H1 (cell line): Measurements from ENCODE around the gene OXER1. TPM values are rescaled to one million over a fixed set of nuclear protein-coding genes. Genes with fewer than 3 reads are reported as not detected.
A peak's percentile ranks its signal among the peaks of the same experiment; 100 is the strongest.

Source experiments
- CTCF ChIA-PET: fragments of 300-600 bp; sonication (Branson Sonifier 250); formaldehyde crosslinking; loops from one replicate; lab custom pipeline; 2021; ENCODE audit not compliant: partially characterized antibody; lab: Charles Lee
- POLR2A ChIA-PET: fragments of 300-600 bp; sonication (Branson Sonifier 250); formaldehyde crosslinking; loops from one replicate; lab custom pipeline; 2021; ENCODE audit warnings: inconsistent platforms; ENCODE audit not compliant: partially characterized antibody; lab: Charles Lee
- DNase-seq, 2 experiments: peaks; one replicate each; pipeline versions ENCODE4 v3.0.0 to v3.0.0-alpha.2; 2010 to 2022; ENCODE audit warnings: low spot score in 2 of 2, low read depth in 1 of 2, mixed read lengths in 1 of 2
- FAIRE-seq: peaks from 2 replicates; lab custom pipeline; 2011; peaks lifted over from hg19 to GRCh38; lab: Jason Lieb, UNC
- H2AFZ ChIP-seq: 2 replicates; pipeline ENCODE4 v1.8.1; 2012; ENCODE audit warnings: low read length, inconsistent platforms
- H2AK5ac ChIP-seq: 2 replicates; pipeline ENCODE4 v1.6.1; 2013; ENCODE audit warnings: low read depth, low read length
- H2BK120ac ChIP-seq: replicated peaks from 2 replicates; pipeline ENCODE3; 2013; ENCODE audit warnings: low read depth, low read length, inconsistent platforms
- H2BK12ac ChIP-seq: 2 replicates; pipeline ENCODE4 v1.6.1; 2013; ENCODE audit warnings: low read depth, low read length
- H2BK15ac ChIP-seq: 2 replicates; pipeline ENCODE4 v1.6.1; 2013; ENCODE audit warnings: low read length
- H2BK20ac ChIP-seq: 2 replicates; pipeline ENCODE4 v1.6.1; 2013; ENCODE audit warnings: low read length
- H2BK5ac ChIP-seq: 2 replicates; pipeline ENCODE4 v1.6.1; 2013; ENCODE audit warnings: low read depth, low read length
- H3K14ac ChIP-seq: 2 replicates; pipeline ENCODE4 v1.6.1; 2013; ENCODE audit warnings: inconsistent platforms; ENCODE audit not compliant: insufficient read length
- H3K18ac ChIP-seq: 2 replicates; pipeline ENCODE4 v1.6.1; 2013; ENCODE audit warnings: low read length; ENCODE audit errors: extremely low read depth
- H3K23ac ChIP-seq: 2 replicates; pipeline ENCODE4 v1.6.1; 2013; ENCODE audit warnings: inconsistent platforms; ENCODE audit not compliant: insufficient read length
- H3K23me2 ChIP-seq: 2 replicates; pipeline ENCODE4 v1.6.1; 2013; ENCODE audit warnings: low read depth, low read length
- H3K27ac ChIP-seq: 2 replicates; pipeline ENCODE4 v1.6.1; 2011; ENCODE audit warnings: low read depth, low read length, inconsistent platforms
- H3K27me3 ChIP-seq, 4 experiments: replicated peaks in 1 of 4; 1 replicate in 1 of 4; 2 replicates in 3 of 4; pipeline versions ENCODE4 v1.6.1 to v1.8.1; 2011 to 2013; ENCODE audit warnings: low read length in 3 of 4, mild to moderate bottlenecking in 3 of 4, inconsistent platforms in 2 of 4, mixed read lengths in 2 of 4, moderate library complexity in 1 of 4; ENCODE audit not compliant: control insufficient read depth in 3 of 4, insufficient read depth in 3 of 4; ENCODE audit errors: extremely low read depth in 1 of 4
- H3K36me3 ChIP-seq, 4 experiments: 2 replicates each; pipeline versions ENCODE4 v1.6.1 to v1.8.1; 2011 to 2013; ENCODE audit warnings: mild to moderate bottlenecking in 4 of 4, low read length in 3 of 4, moderate library complexity in 2 of 4, control low read depth in 1 of 4, inconsistent platforms in 1 of 4; ENCODE audit not compliant: insufficient read depth in 4 of 4, control insufficient read depth in 2 of 4
- H3K4ac ChIP-seq: replicated peaks from 2 replicates; pipeline ENCODE3; 2013; ENCODE audit warnings: low read length, low read depth, mixed read lengths, inconsistent platforms; ENCODE audit not compliant: insufficient read length
- H3K4me1 ChIP-seq, 4 experiments: replicated peaks in 1 of 4; 1 replicate in 1 of 4; 2 replicates in 3 of 4; pipeline versions ENCODE4 v1.6.1 to v1.8.1; 2011 to 2013; ENCODE audit warnings: low read length in 3 of 4, inconsistent platforms in 2 of 4, mixed read lengths in 1 of 4; ENCODE audit not compliant: insufficient read depth in 4 of 4, control insufficient read depth in 3 of 4
- H3K4me2 ChIP-seq, 2 experiments: 2 replicates each; pipeline versions ENCODE4 v1.6.1 to v1.8.1; 2011 to 2013; ENCODE audit warnings: low read depth in 2 of 2, low read length in 2 of 2, control low read depth in 1 of 2, inconsistent platforms in 1 of 2, mild to moderate bottlenecking in 1 of 2; ENCODE audit not compliant: insufficient read depth in 1 of 2
- H3K4me3 ChIP-seq, 4 experiments: fragments of 200-600, 300-600 bp in 1 of 4; sonication (generic), shearing (Covaris generic), sonication (Bioruptor Twin) in 1 of 4; 2 replicates each; pipeline versions ENCODE4 v1.5.1 to v1.8.1; 2011 to 2016; ENCODE audit warnings: low read length in 4 of 4, low read depth in 3 of 4, control low read depth in 2 of 4, inconsistent platforms in 2 of 4, mild to moderate bottlenecking in 2 of 4, mixed read lengths in 1 of 4, moderate library complexity in 1 of 4; ENCODE audit not compliant: insufficient read depth in 2 of 4; ENCODE audit errors: extremely low read depth in 1 of 4
- H3K56ac ChIP-seq: replicated peaks from 2 replicates; pipeline ENCODE3; 2013; ENCODE audit warnings: low read depth, mild to moderate bottlenecking, mixed read lengths, low read length, inconsistent platforms; ENCODE audit not compliant: insufficient read length
- H3K79me1 ChIP-seq: 2 replicates; pipeline ENCODE4 v1.6.1; 2013; ENCODE audit warnings: low read depth, low read length, control low read depth
- H3K79me2 ChIP-seq, 2 experiments: 2 replicates each; pipeline versions ENCODE4 v1.6.1 to v1.8.1; 2012 to 2013; ENCODE audit warnings: low read length in 2 of 2, mild to moderate bottlenecking in 2 of 2, inconsistent platforms in 1 of 2; ENCODE audit not compliant: insufficient read depth in 2 of 2, control insufficient read depth in 1 of 2
- H3K9ac ChIP-seq, 4 experiments: replicated peaks in 1 of 4; 1 replicate in 1 of 4; 2 replicates in 3 of 4; pipeline versions ENCODE4 v1.6.1 to v1.8.1; 2011 to 2013; ENCODE audit warnings: low read depth in 3 of 4, low read length in 3 of 4, control low read depth in 2 of 4, mild to moderate bottlenecking in 2 of 4, moderate library complexity in 2 of 4, inconsistent platforms in 1 of 4; ENCODE audit errors: extremely low read depth in 1 of 4
- H3K9me3 ChIP-seq, 2 experiments: 2 replicates each; pipeline versions ENCODE4 v1.6.1 to v1.8.1; 2012 to 2013; ENCODE audit warnings: mild to moderate bottlenecking in 2 of 2, moderate library complexity in 2 of 2, control low read depth in 1 of 2, inconsistent platforms in 1 of 2, low read depth in 1 of 2, low read length in 1 of 2, mixed read lengths in 1 of 2; ENCODE audit not compliant: insufficient read depth in 2 of 2
- H4K20me1 ChIP-seq, 2 experiments: replicated peaks in 1 of 2; 2 replicates each; pipeline versions ENCODE3 to v1.8.1; 2011 to 2013; ENCODE audit warnings: inconsistent platforms in 2 of 2, low read length in 2 of 2, mild to moderate bottlenecking in 1 of 2; ENCODE audit not compliant: insufficient read depth in 2 of 2, control insufficient read depth in 1 of 2
- H4K5ac ChIP-seq: 2 replicates; pipeline ENCODE4 v1.6.1; 2013; ENCODE audit warnings: low read length, low read depth, mixed read lengths, inconsistent platforms; ENCODE audit not compliant: insufficient read length
- H4K8ac ChIP-seq: 2 replicates; pipeline ENCODE4 v1.8.0; 2013; ENCODE audit warnings: mild to moderate bottlenecking, moderate library complexity, low read length, inconsistent platforms; ENCODE audit not compliant: insufficient read depth; ENCODE audit errors: extremely low read depth
- H4K91ac ChIP-seq: replicated peaks from 2 replicates; pipeline ENCODE3; 2013; ENCODE audit warnings: low read length, mixed read lengths, inconsistent platforms; ENCODE audit not compliant: insufficient read length
- BRCA1 ChIP-seq: IDR thresholded peaks from 2 replicates; pipeline ENCODE4 v1.6.1; 2012; ENCODE audit warnings: low read depth, low read length, improper control_type of control experiment
- FOSL1 ChIP-seq: IDR thresholded peaks from 2 replicates; pipeline ENCODE4 v1.6.1; 2011; ENCODE audit warnings: mild to moderate bottlenecking, low read depth, low read length, moderate library complexity; ENCODE audit not compliant: insufficient read depth
- JUN ChIP-seq: IDR thresholded peaks from 2 replicates; pipeline ENCODE4 v1.6.1; 2011; ENCODE audit warnings: low read depth, mild to moderate bottlenecking, improper control_type of control experiment, low read length
- NANOG ChIP-seq: IDR thresholded peaks from 2 replicates; pipeline ENCODE4 v1.6.1; 2011; ENCODE audit warnings: low read length, low read depth, mild to moderate bottlenecking, inconsistent platforms; ENCODE audit not compliant: insufficient read depth, poor library complexity, severe bottlenecking
- POLR2AphosphoS5 ChIP-seq: IDR thresholded peaks from 2 replicates; pipeline ENCODE4 v1.6.1; 2011; ENCODE audit warnings: low read depth, low read length
- RNF2 ChIP-seq: fragments of 200-900, 300-1000 bp; sonication (generic); IDR thresholded peaks from 2 replicates; pipeline ENCODE4 v1.7.1; 2016; ENCODE audit warnings: borderline replicate concordance, low read depth, mild to moderate bottlenecking, antibody characterized with exemption, low read length; ENCODE audit not compliant: poor library complexity, severe bottlenecking; ENCODE audit errors: missing control alignments
- YY1 ChIP-seq: IDR thresholded peaks from 2 replicates; pipeline ENCODE4 v1.6.1; 2011; ENCODE audit warnings: low read depth, mild to moderate bottlenecking, low read length
- WGBS, 2 experiments: shearing (Covaris generic) in 1 of 2; methylation state at CpG; one replicate each; pipeline versions ENCODE4 v1.1.6 to v1.1.7; 2013 to 2015; ENCODE audit warnings: low lambda C conversion rate in 2 of 2, mixed read lengths in 2 of 2, inconsistent platforms in 1 of 2, low coverage in 1 of 2, missing lambda C conversion rate in 1 of 2; ENCODE audit not compliant: insufficient replicate concordance in 2 of 2, insufficient coverage in 1 of 2, insufficient read length in 1 of 2; ENCODE audit errors: extremely low coverage in 1 of 2, missing lambda C conversion rate in 1 of 2; 5-methylcytosine and 5-hydroxymethylcytosine counted together
- polyA plus RNA-seq, 7 experiments: library from polyadenylated mRNA; depleted of rRNA in 3 of 7; stranded (reverse) in 5 of 7; unstranded in 2 of 7; fragments of >200 nt in 5 of 7; fragments of 200-250 nt in 2 of 7; gene quantifications; 1 replicate in 5 of 7; 2 replicates in 1 of 7; 4 replicates in 1 of 7; pipeline versions ENCODE4 v1.2.1 to v1.2.3, GENCODE V29; 2011 to 2013; ENCODE audit warnings: missing spikeins in 2 of 7, mixed read lengths in 2 of 7
- total RNA-seq: library from RNA; stranded (reverse); fragmentation: NEBNext Ultra II Directional; extraction: Animal tissue kit (Norgen Biotek cat#: 25700); gene quantifications from 2 replicates; pipeline ENCODE4 v1.2.1, GENCODE V29; 2021

The OXER1 gene
- total and polyA plus RNA-seq, 2 of the 8 experiments (the other 6 are each of a cell fraction or from before 2014, with no cell fraction given) = 1.2 to 2.9 TPM

DNA sequence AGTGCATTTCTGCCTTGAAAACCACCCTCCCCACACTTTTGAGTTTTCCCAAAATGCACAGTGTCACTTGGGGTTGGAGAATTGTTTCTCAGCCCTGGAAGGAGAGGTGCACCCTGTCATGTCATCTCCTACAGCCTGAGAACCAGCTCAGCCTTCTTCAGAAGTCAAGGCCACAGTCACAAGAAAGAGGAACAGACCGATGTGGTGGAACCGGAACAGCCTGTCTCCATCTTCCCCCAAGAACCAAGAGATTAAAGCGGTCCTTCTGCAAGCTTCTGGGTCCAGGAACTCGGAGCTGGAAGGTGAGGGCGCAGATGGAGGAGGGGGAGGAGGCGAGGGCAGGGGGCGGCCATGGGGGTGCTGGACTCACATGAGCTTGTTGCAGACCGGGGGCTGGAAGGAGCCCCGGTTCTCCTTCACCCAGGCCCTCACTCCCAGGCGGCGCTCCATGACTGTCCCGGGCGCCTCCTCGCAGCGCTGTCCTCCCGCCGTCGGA, 28.2 kb upstream of the OXER1 start:
- H3K4ac ChIP-seq = peak overlapping the region; percentile 40
- H4K8ac ChIP-seq = peak overlapping the region; percentile 71
- H2BK120ac ChIP-seq = no peak overlapping the region
- peaks cover 2 to 10% (median 5%) of the 10 kb centered on the region in 4 experiments; a peak in 6 of 7 replicates for H3K4me1 ChIP-seq
- H3K79me1 ChIP-seq = no peaks in the 10 kb centered on the region
- H2BK12ac ChIP-seq = no peak overlapping the region
- no peak overlapping the region for H3K56ac ChIP-seq
- no peaks in the 10 kb centered on the region for H3K79me2 ChIP-seq
- no peak overlapping the region for H2BK20ac ChIP-seq
- no peak for DNase-seq
- ChIA-PET POLR2A (interaction anchor here (0.6 to 5.9 kb wide), 6 partner anchors 9 to 38 kb away, joined by 3 to 61 read pairs (median 4); no protein-coding TSS in a partner anchor), CTCF (interaction anchor here (0.7 to 1.2 kb wide), 7 partner anchors 11 to 118 kb away, joined by 3 to 4 read pairs (median 3); no protein-coding TSS in a partner anchor)
- H2BK5ac ChIP-seq = no peak overlapping the region
- H3K9me3 ChIP-seq = no peaks in the 10 kb centered on the region
- H4K5ac ChIP-seq = no peak overlapping the region
- no peak overlapping the region for H4K91ac ChIP-seq
- H3K27ac ChIP-seq = no peak overlapping the region
- TF ChIP-seq FOSL1 = no peak
- TF ChIP-seq BRCA1 = no peak
- no peak for TF ChIP-seq NANOG
- TF ChIP-seq RNF2 = no peak
- TF ChIP-seq POLR2AphosphoS5 = no peak
- no peak for TF ChIP-seq JUN
- 0 out of 2 replicates have a peak, but pooled peaks have one; percentile 15 for TF ChIP-seq YY1
- H2AK5ac ChIP-seq = no peak overlapping the region
- H3K9ac ChIP-seq = no peak overlapping the region; a peak in 1 of 7 replicates
- no peak overlapping the region for H2BK15ac ChIP-seq
- H3K4me3 ChIP-seq = peak overlapping the region; percentile 61 to 75 (median 69)
- WGBS, 2 experiments = 16% methylated on average over 10 of the region's 18 CpGs; no CpG with 5 or more reads in 1 of the 2 experiments
- H3K36me3 ChIP-seq = no peaks in the 10 kb centered on the region
- FAIRE-seq = no peak
- peaks cover 9% of the 10 kb centered on the region; the same call in 1 of the 2 replicates for H3K23me2 ChIP-seq
- peak overlapping the region; percentile 86 for H2AFZ ChIP-seq
- no peaks in the 10 kb centered on the region for H4K20me1 ChIP-seq
- H3K14ac ChIP-seq = no peak overlapping the region
- peaks cover 0 to 18% (median 14%) of the 10 kb centered on the region in 4 experiments; a peak in 6 of 7 replicates for H3K27me3 ChIP-seq
- H3K18ac ChIP-seq = peak overlapping the region; percentile 42
- H3K4me2 ChIP-seq = peak overlapping the region; percentile 70 to 89
- no peak overlapping the region for H3K23ac ChIP-seq
